H1 (cell line): Measurements from ENCODE around the gene SLC7A14. TPM values are rescaled to one million over a fixed set of nuclear protein-coding genes. Genes with fewer than 3 reads are reported as not detected.

Source experiments
- CTCF ChIA-PET: fragments of 300-600 bp; sonication (Branson Sonifier 250); formaldehyde crosslinking; loops from one replicate; lab custom pipeline; 2021; ENCODE audit not compliant: partially characterized antibody; lab: Charles Lee
- POLR2A ChIA-PET: fragments of 300-600 bp; sonication (Branson Sonifier 250); formaldehyde crosslinking; loops from one replicate; lab custom pipeline; 2021; ENCODE audit warnings: inconsistent platforms; ENCODE audit not compliant: partially characterized antibody; lab: Charles Lee
- DNase-seq, 2 experiments: peaks; one replicate each; pipeline versions ENCODE4 v3.0.0 to v3.0.0-alpha.2; 2010 to 2022; ENCODE audit warnings: low spot score in 2 of 2, low read depth in 1 of 2, mixed read lengths in 1 of 2
- FAIRE-seq: peaks from 2 replicates; lab custom pipeline; 2011; peaks lifted over from hg19 to GRCh38; lab: Jason Lieb, UNC
- H2AFZ ChIP-seq: 2 replicates; pipeline ENCODE4 v1.8.1; 2012; ENCODE audit warnings: low read length, inconsistent platforms
- H2AK5ac ChIP-seq: 2 replicates; pipeline ENCODE4 v1.6.1; 2013; ENCODE audit warnings: low read depth, low read length
- H2BK120ac ChIP-seq: replicated peaks from 2 replicates; pipeline ENCODE3; 2013; ENCODE audit warnings: low read depth, low read length, inconsistent platforms
- H2BK12ac ChIP-seq: 2 replicates; pipeline ENCODE4 v1.6.1; 2013; ENCODE audit warnings: low read depth, low read length
- H2BK15ac ChIP-seq: 2 replicates; pipeline ENCODE4 v1.6.1; 2013; ENCODE audit warnings: low read length
- H2BK20ac ChIP-seq: 2 replicates; pipeline ENCODE4 v1.6.1; 2013; ENCODE audit warnings: low read length
- H2BK5ac ChIP-seq: 2 replicates; pipeline ENCODE4 v1.6.1; 2013; ENCODE audit warnings: low read depth, low read length
- H3K14ac ChIP-seq: 2 replicates; pipeline ENCODE4 v1.6.1; 2013; ENCODE audit warnings: inconsistent platforms; ENCODE audit not compliant: insufficient read length
- H3K18ac ChIP-seq: 2 replicates; pipeline ENCODE4 v1.6.1; 2013; ENCODE audit warnings: low read length; ENCODE audit errors: extremely low read depth
- H3K23ac ChIP-seq: 2 replicates; pipeline ENCODE4 v1.6.1; 2013; ENCODE audit warnings: inconsistent platforms; ENCODE audit not compliant: insufficient read length
- H3K23me2 ChIP-seq: 2 replicates; pipeline ENCODE4 v1.6.1; 2013; ENCODE audit warnings: low read depth, low read length
- H3K27ac ChIP-seq: 2 replicates; pipeline ENCODE4 v1.6.1; 2011; ENCODE audit warnings: low read depth, low read length, inconsistent platforms
- H3K27me3 ChIP-seq, 4 experiments: replicated peaks in 1 of 4; 1 replicate in 1 of 4; 2 replicates in 3 of 4; pipeline versions ENCODE4 v1.6.1 to v1.8.1; 2011 to 2013; ENCODE audit warnings: low read length in 3 of 4, mild to moderate bottlenecking in 3 of 4, inconsistent platforms in 2 of 4, mixed read lengths in 2 of 4, moderate library complexity in 1 of 4; ENCODE audit not compliant: control insufficient read depth in 3 of 4, insufficient read depth in 3 of 4; ENCODE audit errors: extremely low read depth in 1 of 4
- H3K36me3 ChIP-seq, 4 experiments: 2 replicates each; pipeline versions ENCODE4 v1.6.1 to v1.8.1; 2011 to 2013; ENCODE audit warnings: mild to moderate bottlenecking in 4 of 4, low read length in 3 of 4, moderate library complexity in 2 of 4, control low read depth in 1 of 4, inconsistent platforms in 1 of 4; ENCODE audit not compliant: insufficient read depth in 4 of 4, control insufficient read depth in 2 of 4
- H3K4ac ChIP-seq: replicated peaks from 2 replicates; pipeline ENCODE3; 2013; ENCODE audit warnings: low read length, low read depth, mixed read lengths, inconsistent platforms; ENCODE audit not compliant: insufficient read length
- H3K4me1 ChIP-seq, 4 experiments: replicated peaks in 1 of 4; 1 replicate in 1 of 4; 2 replicates in 3 of 4; pipeline versions ENCODE4 v1.6.1 to v1.8.1; 2011 to 2013; ENCODE audit warnings: low read length in 3 of 4, inconsistent platforms in 2 of 4, mixed read lengths in 1 of 4; ENCODE audit not compliant: insufficient read depth in 4 of 4, control insufficient read depth in 3 of 4
- H3K4me2 ChIP-seq, 2 experiments: 2 replicates each; pipeline versions ENCODE4 v1.6.1 to v1.8.1; 2011 to 2013; ENCODE audit warnings: low read depth in 2 of 2, low read length in 2 of 2, control low read depth in 1 of 2, inconsistent platforms in 1 of 2, mild to moderate bottlenecking in 1 of 2; ENCODE audit not compliant: insufficient read depth in 1 of 2
- H3K4me3 ChIP-seq, 4 experiments: fragments of 200-600, 300-600 bp in 1 of 4; sonication (generic), shearing (Covaris generic), sonication (Bioruptor Twin) in 1 of 4; 2 replicates each; pipeline versions ENCODE4 v1.5.1 to v1.8.1; 2011 to 2016; ENCODE audit warnings: low read length in 4 of 4, low read depth in 3 of 4, control low read depth in 2 of 4, inconsistent platforms in 2 of 4, mild to moderate bottlenecking in 2 of 4, mixed read lengths in 1 of 4, moderate library complexity in 1 of 4; ENCODE audit not compliant: insufficient read depth in 2 of 4; ENCODE audit errors: extremely low read depth in 1 of 4
- H3K56ac ChIP-seq: replicated peaks from 2 replicates; pipeline ENCODE3; 2013; ENCODE audit warnings: low read depth, mild to moderate bottlenecking, mixed read lengths, low read length, inconsistent platforms; ENCODE audit not compliant: insufficient read length
- H3K79me1 ChIP-seq: 2 replicates; pipeline ENCODE4 v1.6.1; 2013; ENCODE audit warnings: low read depth, low read length, control low read depth
- H3K79me2 ChIP-seq, 2 experiments: 2 replicates each; pipeline versions ENCODE4 v1.6.1 to v1.8.1; 2012 to 2013; ENCODE audit warnings: low read length in 2 of 2, mild to moderate bottlenecking in 2 of 2, inconsistent platforms in 1 of 2; ENCODE audit not compliant: insufficient read depth in 2 of 2, control insufficient read depth in 1 of 2
- H3K9ac ChIP-seq, 4 experiments: replicated peaks in 1 of 4; 1 replicate in 1 of 4; 2 replicates in 3 of 4; pipeline versions ENCODE4 v1.6.1 to v1.8.1; 2011 to 2013; ENCODE audit warnings: low read depth in 3 of 4, low read length in 3 of 4, control low read depth in 2 of 4, mild to moderate bottlenecking in 2 of 4, moderate library complexity in 2 of 4, inconsistent platforms in 1 of 4; ENCODE audit errors: extremely low read depth in 1 of 4
- H3K9me3 ChIP-seq, 2 experiments: 2 replicates each; pipeline versions ENCODE4 v1.6.1 to v1.8.1; 2012 to 2013; ENCODE audit warnings: mild to moderate bottlenecking in 2 of 2, moderate library complexity in 2 of 2, control low read depth in 1 of 2, inconsistent platforms in 1 of 2, low read depth in 1 of 2, low read length in 1 of 2, mixed read lengths in 1 of 2; ENCODE audit not compliant: insufficient read depth in 2 of 2
- H4K20me1 ChIP-seq, 2 experiments: replicated peaks in 1 of 2; 2 replicates each; pipeline versions ENCODE3 to v1.8.1; 2011 to 2013; ENCODE audit warnings: inconsistent platforms in 2 of 2, low read length in 2 of 2, mild to moderate bottlenecking in 1 of 2; ENCODE audit not compliant: insufficient read depth in 2 of 2, control insufficient read depth in 1 of 2
- H4K5ac ChIP-seq: 2 replicates; pipeline ENCODE4 v1.6.1; 2013; ENCODE audit warnings: low read length, low read depth, mixed read lengths, inconsistent platforms; ENCODE audit not compliant: insufficient read length
- H4K8ac ChIP-seq: 2 replicates; pipeline ENCODE4 v1.8.0; 2013; ENCODE audit warnings: mild to moderate bottlenecking, moderate library complexity, low read length, inconsistent platforms; ENCODE audit not compliant: insufficient read depth; ENCODE audit errors: extremely low read depth
- H4K91ac ChIP-seq: replicated peaks from 2 replicates; pipeline ENCODE3; 2013; ENCODE audit warnings: low read length, mixed read lengths, inconsistent platforms; ENCODE audit not compliant: insufficient read length
- CTCF ChIP-seq, 3 experiments: IDR thresholded peaks; 1 replicate in 2 of 3; 2 replicates in 1 of 3; pipeline versions ENCODE4 v1.5.1 to v1.6.1; 2011; ENCODE audit warnings: low read length in 3 of 3, mild to moderate bottlenecking in 3 of 3, inconsistent platforms in 2 of 3, low read depth in 1 of 3, moderate library complexity in 1 of 3; ENCODE audit not compliant: insufficient read depth in 1 of 3; ENCODE audit errors: control extremely low read depth in 1 of 3
- HDAC2 ChIP-seq, 2 experiments: fragments of 300-600 bp in 1 of 2; sonication (generic) in 1 of 2; IDR thresholded peaks; 2 replicates each; pipeline ENCODE4 v1.6.1; 2011 to 2012; ENCODE audit warnings: low read depth in 2 of 2, low read length in 2 of 2, mild to moderate bottlenecking in 2 of 2, moderate library complexity in 2 of 2, borderline replicate concordance in 1 of 2, inconsistent platforms in 1 of 2
- JUND ChIP-seq: IDR thresholded peaks from 2 replicates; pipeline ENCODE4 v1.6.1; 2011; ENCODE audit warnings: mild to moderate bottlenecking, improper control_type of control experiment, low read length
- NRF1 ChIP-seq: IDR thresholded peaks from 2 replicates; pipeline ENCODE4 v1.6.1; 2011; ENCODE audit warnings: mild to moderate bottlenecking, low read depth, low read length, improper control_type of control experiment
- SUZ12 ChIP-seq: fragments of 200-600 bp; sonication (generic); IDR thresholded peaks from 2 replicates; pipeline ENCODE4 v1.6.1; 2012; ENCODE audit warnings: mild to moderate bottlenecking, inconsistent platforms, low read length, moderate library complexity, mixed read lengths
- YY1 ChIP-seq: IDR thresholded peaks from 2 replicates; pipeline ENCODE4 v1.6.1; 2011; ENCODE audit warnings: low read depth, mild to moderate bottlenecking, low read length
- WGBS, 2 experiments: shearing (Covaris generic) in 1 of 2; methylation state at CpG; one replicate each; pipeline versions ENCODE4 v1.1.6 to v1.1.7; 2013 to 2015; ENCODE audit warnings: low lambda C conversion rate in 2 of 2, mixed read lengths in 2 of 2, inconsistent platforms in 1 of 2, low coverage in 1 of 2, missing lambda C conversion rate in 1 of 2; ENCODE audit not compliant: insufficient replicate concordance in 2 of 2, insufficient coverage in 1 of 2, insufficient read length in 1 of 2; ENCODE audit errors: extremely low coverage in 1 of 2, missing lambda C conversion rate in 1 of 2; 5-methylcytosine and 5-hydroxymethylcytosine counted together
- polyA plus RNA-seq, 7 experiments: library from polyadenylated mRNA; depleted of rRNA in 3 of 7; stranded (reverse) in 5 of 7; unstranded in 2 of 7; fragments of >200 nt in 5 of 7; fragments of 200-250 nt in 2 of 7; gene quantifications; 1 replicate in 5 of 7; 2 replicates in 1 of 7; 4 replicates in 1 of 7; pipeline versions ENCODE4 v1.2.1 to v1.2.3, GENCODE V29; 2011 to 2013; ENCODE audit warnings: missing spikeins in 2 of 7, mixed read lengths in 2 of 7
- total RNA-seq: library from RNA; stranded (reverse); fragmentation: NEBNext Ultra II Directional; extraction: Animal tissue kit (Norgen Biotek cat#: 25700); gene quantifications from 2 replicates; pipeline ENCODE4 v1.2.1, GENCODE V29; 2021

The SLC7A14 gene
- total and polyA plus RNA-seq, 2 of the 8 experiments (the other 6 are each of a cell fraction or from before 2014, with no cell fraction given): 0.21 to 0.95 TPM

DNA sequence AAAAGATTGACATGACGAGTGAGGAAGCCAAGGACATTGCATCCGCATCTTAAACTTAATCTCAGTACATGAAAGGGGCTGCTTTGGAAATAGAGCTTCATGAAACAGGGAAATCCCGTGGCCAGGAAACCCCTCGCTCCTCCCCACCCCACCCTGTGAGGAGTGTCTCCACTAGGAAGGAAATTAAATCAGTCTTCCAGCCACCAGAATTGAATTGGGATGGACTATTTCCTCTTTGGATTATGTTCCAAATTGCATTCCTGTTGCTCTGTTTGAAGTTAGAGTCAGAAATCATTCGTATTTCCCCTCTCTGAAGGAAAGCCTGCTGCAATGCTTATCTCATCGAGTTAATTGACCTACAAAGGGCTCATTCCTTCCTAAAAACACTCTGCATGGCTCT, 131.4 kb downstream of the SLC7A14 start:
- Histone ChIP-seq H3K18ac (no peak overlapping the region), H3K9me3 (no peaks in the 10 kb centered on the region), H3K4ac (no peak overlapping the region), H3K27me3 (no peaks in the 10 kb centered on the region), H3K4me3 (no peak overlapping the region), H2BK120ac (no peak overlapping the region), H2BK20ac (no peak overlapping the region), H4K5ac (no peak overlapping the region), H4K91ac (no peak overlapping the region), H2BK12ac (no peak overlapping the region), H2BK5ac (no peak overlapping the region), H3K36me3 (no peaks in the 10 kb centered on the region), H3K79me2 (no peaks in the 10 kb centered on the region), H4K8ac (no peak overlapping the region), H3K9ac (no peak overlapping the region), H3K56ac (no peak overlapping the region)
- CTCF ChIA-PET: interaction anchor here (1.8 kb wide), 1 partner anchor 24 kb away, joined by 8 read pairs; no protein-coding TSS in a partner anchor
- POLR2A ChIA-PET: no interaction called here
- DNase-seq (no peak), FAIRE-seq (no peak)
- TF ChIP-seq CTCF (IDR thresholded peaks at IDR 0.05; ENCODE audit: control extremely low read depth in 1 of 3, insufficient read depth in 1 of 3, low read depth in 1 of 3, low read length in 3 of 3) (no peak), SUZ12 (no peak), JUND (no peak), HDAC2 (IDR thresholded peaks at IDR 0.05; ENCODE audit: borderline replicate concordance in 1 of 2, low read depth in 2 of 2, low read length in 2 of 2) (no peak), YY1 (no peak), NRF1 (no peak)
- TF ChIP-seq, all 59 proteins: peak for 0
- H3K27ac ChIP-seq: no peak overlapping the region
- H3K4me2 ChIP-seq: no peak overlapping the region
- H3K4me1 ChIP-seq: no peaks in the 10 kb centered on the region
- H3K79me1 ChIP-seq: no peaks in the 10 kb centered on the region
- no peak overlapping the region for H2AFZ ChIP-seq
- 91% methylated on average over 6 of the region's 6 CpGs; no CpG with 5 or more reads in 1 of the 2 experiments for WGBS, 2 experiments
- H2AK5ac ChIP-seq: no peak overlapping the region
- H2BK15ac ChIP-seq: no peak overlapping the region
- H4K20me1 ChIP-seq: no peaks in the 10 kb centered on the region
- no peak overlapping the region for H3K23ac ChIP-seq
- no peaks in the 10 kb centered on the region for H3K23me2 ChIP-seq
- no peak overlapping the region for H3K14ac ChIP-seq
